Activated CD4-positive, CD25-positive, alpha-beta regulatory T cell treated with anti-CD3 and anti-CD28 coated beads, Interleukin-2, amount 50 U/mL, for 72 hours (primary cell): ENCODE data around the gene TMEM232.

Experiments
- DNase-seq: peaks from one replicate; pipeline ENCODE4 v3.0.0; 2021

TMEM232 gene

DNA sequence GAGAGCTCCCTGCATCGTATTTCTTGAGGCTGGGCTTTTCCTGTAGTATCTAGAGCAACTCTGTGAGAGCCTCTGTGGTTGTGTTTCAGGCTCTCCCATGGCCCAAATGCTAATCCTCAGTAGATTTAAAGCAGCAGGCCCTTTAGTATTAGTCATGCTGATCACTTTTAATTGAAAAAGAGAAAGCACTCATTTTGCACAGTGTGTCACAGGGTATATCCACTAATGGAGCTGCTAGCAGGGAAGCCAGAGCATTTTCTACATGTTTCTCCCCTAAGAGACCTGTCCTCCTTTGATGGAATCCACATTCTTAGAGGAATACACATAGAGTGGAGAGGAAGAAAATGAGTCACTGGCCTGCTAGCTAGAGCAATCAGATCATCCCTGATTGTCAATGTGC is 348.5 kb downstream of the TMEM232 start:
- DNase-seq = no peak

- DNase-seq = no peak
Observed at GRCh38 chr5:110377361-110377760, 349.1 kb downstream of the TMEM232 start.

- DNase-seq = no peak
Observed at GRCh38 chr5:110376281-110376951, 350.1 kb downstream of the TMEM232 start.

- no peak for DNase-seq
Observed at GRCh38 chr5:110371725-110372041, 354.8 kb downstream of the TMEM232 start.

DNA sequence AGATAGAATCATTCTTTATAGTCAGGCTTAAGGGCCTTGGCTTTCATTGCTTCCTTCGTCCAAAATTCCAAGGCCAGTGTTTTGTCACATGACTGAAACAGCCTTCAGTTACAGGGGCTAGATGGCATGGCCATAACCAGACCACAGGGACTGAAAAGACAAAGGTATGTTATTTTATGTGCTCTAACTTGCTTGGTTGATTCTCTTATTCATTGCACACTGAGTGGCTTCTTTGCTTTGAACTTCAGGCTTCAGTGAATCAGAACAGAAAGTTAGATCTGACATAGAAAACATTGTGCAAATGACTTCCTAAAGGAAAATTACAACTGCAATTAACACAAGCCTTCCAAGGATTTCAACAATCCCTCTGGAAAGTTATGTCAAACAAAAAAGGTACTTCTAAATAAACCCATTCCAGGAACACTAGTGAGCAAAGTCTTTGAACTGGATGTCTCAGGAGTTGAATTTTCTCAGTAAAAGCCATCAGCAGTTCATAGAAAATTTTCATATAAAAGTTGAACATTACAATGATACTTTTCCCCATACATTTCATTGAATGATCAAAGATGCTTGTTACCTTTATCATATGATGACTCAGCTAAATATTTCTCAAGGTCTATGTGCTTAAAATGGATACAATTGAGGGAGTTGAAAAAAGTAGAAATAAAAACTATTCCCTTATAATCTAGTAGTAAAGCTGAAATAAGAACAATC is 355.3 kb downstream of the TMEM232 start:
- no peak for DNase-seq
